Measurements from ENCODE around the gene CCNB1. TPM values are rescaled to one million over a fixed set of nuclear protein-coding genes. Genes with fewer than 3 reads are reported as not detected.
"Not testable (repeated sequence)": the region's sequence is repeated elsewhere in the genome, so short reads cannot be mapped to it uniquely, and the experiment has no call there.

CCNB1 gene
- total RNA-seq, 1 donor from 2014 or later = 29.5 TPM

- no peak for DNase-seq (ENCODE audit: low spot score)
- peaks cover 13% of the 10 kb centered on the region for H3K36me3 Mint-ChIP-seq (ENCODE audit: low read depth)
- no peaks in the 10 kb centered on the region for H3K27me3 Mint-ChIP-seq (ENCODE audit: low read depth)
- TF ChIP-seq CTCF (IDR thresholded peaks at IDR 0.05) = no peak
- H3K4me3 Mint-ChIP-seq (ENCODE audit: unreplicated experiment) = no peak overlapping the region
- H3K4me1 Mint-ChIP-seq (ENCODE audit: low read depth) = peaks cover 15% of the 10 kb centered on the region
- peaks cover 15% of the 10 kb centered on the region for H3K9me3 Mint-ChIP-seq (ENCODE audit: low read depth)
- no peak overlapping the region for H3K27ac Mint-ChIP-seq (ENCODE audit: unreplicated experiment)
Measured at GRCh38 chr5:69136293-69136692, 30.7 kb upstream of the CCNB1 start.

GRCh38 chr5:69137208-69137607, 29.7 kb upstream of the CCNB1 start:
- not testable (repeated sequence) for H3K27me3 Mint-ChIP-seq (ENCODE audit: low read depth); DNase-seq (ENCODE audit: low spot score); H3K27ac Mint-ChIP-seq (ENCODE audit: unreplicated experiment); H3K4me3 Mint-ChIP-seq (ENCODE audit: unreplicated experiment)
- Mint-ChIP-seq H3K36me3 (ENCODE audit: low read depth) (peaks cover 13% of the 10 kb centered on the region), H3K9me3 (ENCODE audit: low read depth) (peaks cover 15% of the 10 kb centered on the region), H3K4me1 (ENCODE audit: low read depth) (peaks cover 15% of the 10 kb centered on the region)

- DNase-seq (ENCODE audit: low spot score) = no peak
- Mint-ChIP-seq H3K4me3 (ENCODE audit: unreplicated experiment) (no peak overlapping the region), H3K9me3 (ENCODE audit: low read depth) (peaks cover 15% of the 10 kb centered on the region), H3K36me3 (ENCODE audit: low read depth) (peaks cover 13% of the 10 kb centered on the region), H3K4me1 (ENCODE audit: low read depth) (peaks cover 15% of the 10 kb centered on the region), H3K27ac (ENCODE audit: unreplicated experiment) (no peak overlapping the region), H3K27me3 (ENCODE audit: low read depth) (no peaks in the 10 kb centered on the region)
- TF ChIP-seq CTCF (IDR thresholded peaks at IDR 0.05) = no peak
Measured at GRCh38 chr5:69137807-69138206, 29.1 kb upstream of the CCNB1 start.

GRCh38 chr5:69138766-69139165, 28.2 kb upstream of the CCNB1 start:
- no peak for DNase-seq (ENCODE audit: low spot score)
- peaks cover 11% of the 10 kb centered on the region for H3K36me3 Mint-ChIP-seq (ENCODE audit: low read depth)
- peaks cover 15% of the 10 kb centered on the region for H3K4me1 Mint-ChIP-seq (ENCODE audit: low read depth)
- TF ChIP-seq CTCF (IDR thresholded peaks at IDR 0.05) = no peak
- H3K27me3 Mint-ChIP-seq (ENCODE audit: low read depth) = no peaks in the 10 kb centered on the region
- H3K27ac Mint-ChIP-seq (ENCODE audit: unreplicated experiment) = no peak overlapping the region
- H3K9me3 Mint-ChIP-seq (ENCODE audit: low read depth) = peaks cover 15% of the 10 kb centered on the region
- H3K4me3 Mint-ChIP-seq (ENCODE audit: unreplicated experiment) = no peak overlapping the region

- Mint-ChIP-seq H3K9me3 (ENCODE audit: low read depth) (peaks cover 15% of the 10 kb centered on the region), H3K4me1 (ENCODE audit: low read depth) (peaks cover 13% of the 10 kb centered on the region)
- H3K4me3 Mint-ChIP-seq (ENCODE audit: unreplicated experiment); H3K27me3 Mint-ChIP-seq (ENCODE audit: low read depth); H3K36me3 Mint-ChIP-seq (ENCODE audit: low read depth); DNase-seq (ENCODE audit: low spot score); H3K27ac Mint-ChIP-seq (ENCODE audit: unreplicated experiment): not testable (repeated sequence)
Measured at GRCh38 chr5:69140239-69140638, 26.7 kb upstream of the CCNB1 start.

- Mint-ChIP-seq H3K9me3 (ENCODE audit: low read depth) (peaks cover 15% of the 10 kb centered on the region), H3K27ac (ENCODE audit: unreplicated experiment) (no peak overlapping the region), H3K36me3 (ENCODE audit: low read depth) (peaks cover 10% of the 10 kb centered on the region), H3K4me3 (ENCODE audit: unreplicated experiment) (no peak overlapping the region), H3K27me3 (ENCODE audit: low read depth) (no peaks in the 10 kb centered on the region), H3K4me1 (ENCODE audit: low read depth) (peaks cover 7% of the 10 kb centered on the region)
- TF ChIP-seq CTCF (IDR thresholded peaks at IDR 0.05) = no peak
- no peak for DNase-seq (ENCODE audit: low spot score)
Measured at GRCh38 chr5:69140827-69141226, 26.1 kb upstream of the CCNB1 start.

- DNase-seq (ENCODE audit: low spot score); H3K36me3 Mint-ChIP-seq (ENCODE audit: low read depth); H3K27ac Mint-ChIP-seq (ENCODE audit: unreplicated experiment); H3K4me3 Mint-ChIP-seq (ENCODE audit: unreplicated experiment); H3K4me1 Mint-ChIP-seq (ENCODE audit: low read depth); H3K9me3 Mint-ChIP-seq (ENCODE audit: low read depth); H3K27me3 Mint-ChIP-seq (ENCODE audit: low read depth): not testable (repeated sequence)
Measured at GRCh38 chr5:69148576-69148975, 18.4 kb upstream of the CCNB1 start.

Data from chondrocyte (in vitro differentiated cells).